HepG2 (cell line): ENCODE results near the gene NGEF. TPM values are rescaled to one million over a fixed set of nuclear protein-coding genes. Genes with fewer than 3 reads are reported as not detected.

Experiments used
- BRD4 ChIP-seq: sonication (generic); formaldehyde crosslinking; IDR thresholded peaks from 2 replicates; pipeline ENCODE4 v1.4.0; 2020; ENCODE audit warnings: missing genetic modification reagents
- CREB1 ChIP-seq, 2 experiments: fragments of 450-650 bp in 1 of 2; IDR thresholded peaks; 2 replicates each; pipeline ENCODE4 v1.6.1; 2016 to 2017; ENCODE audit warnings: control low read depth in 1 of 2, mild to moderate bottlenecking in 1 of 2, missing compliant biosample characterization in 1 of 2, missing genetic modification characterization in 1 of 2
- FIP1L1 ChIP-seq: fragments of 200-400 bp; formaldehyde crosslinking; IDR thresholded peaks from 2 replicates; pipeline ENCODE4 v1.6.1; 2018; ENCODE audit warnings: low read depth, mild to moderate bottlenecking, low read length, moderate library complexity, borderline replicate concordance; ENCODE audit not compliant: insufficient read depth
- HIVEP1 ChIP-seq: sonication (generic); formaldehyde crosslinking; IDR thresholded peaks from 2 replicates; pipeline ENCODE4 v1.4.0; 2020; ENCODE audit warnings: mild to moderate bottlenecking, missing genetic modification reagents
- HOXA7 ChIP-seq: sonication (generic); formaldehyde crosslinking; IDR thresholded peaks from 2 replicates; pipeline ENCODE4 v1.8.1; 2022; ENCODE audit warnings: mild to moderate bottlenecking, missing genetic modification reagents, moderate library complexity
- MAFG ChIP-seq: sonication (generic); formaldehyde crosslinking; IDR thresholded peaks from 2 replicates; pipeline ENCODE4 v1.5.1; 2020; ENCODE audit warnings: mild to moderate bottlenecking, missing genetic modification reagents
- NFIB ChIP-seq: sonication (generic); formaldehyde crosslinking; IDR thresholded peaks from 2 replicates; pipeline ENCODE4 v1.9.0; 2021; ENCODE audit warnings: missing genetic modification reagents, mild to moderate bottlenecking, borderline replicate concordance
- SIX4 ChIP-seq: sonication (generic); formaldehyde crosslinking; IDR thresholded peaks from 2 replicates; pipeline ENCODE4 v1.4.0; 2020; ENCODE audit warnings: missing genetic modification reagents
- SNAI1 ChIP-seq: sonication (generic); formaldehyde crosslinking; IDR thresholded peaks from 2 replicates; pipeline ENCODE4 v1.5.0; 2020; ENCODE audit warnings: mild to moderate bottlenecking, missing genetic modification reagents, borderline replicate concordance
- SNAPC2 ChIP-seq: sonication (generic); formaldehyde crosslinking; IDR thresholded peaks from 2 replicates; pipeline ENCODE4 v1.8.1; 2022; ENCODE audit warnings: mild to moderate bottlenecking, missing genetic modification reagents
- ZNF101 ChIP-seq: sonication (generic); formaldehyde crosslinking; IDR thresholded peaks from 2 replicates; pipeline ENCODE4 v1.4.0; 2020; ENCODE audit warnings: mild to moderate bottlenecking, low read depth, missing genetic modification reagents, borderline replicate concordance
- ZNF460 ChIP-seq: sonication (generic); formaldehyde crosslinking; IDR thresholded peaks from 2 replicates; pipeline ENCODE4 v1.5.1; 2020; ENCODE audit warnings: missing genetic modification reagents, mild to moderate bottlenecking, borderline replicate concordance
- ZNF468 ChIP-seq: sonication (generic); formaldehyde crosslinking; IDR thresholded peaks from 2 replicates; pipeline ENCODE4 v1.8.0; 2022; ENCODE audit warnings: mild to moderate bottlenecking, moderate library complexity, missing genetic modification reagents
- ZNF775 ChIP-seq: sonication (generic); formaldehyde crosslinking; IDR thresholded peaks from 2 replicates; pipeline ENCODE4 v1.4.0; 2020; ENCODE audit warnings: missing genetic modification reagents, mild to moderate bottlenecking, moderate library complexity, borderline replicate concordance
- polyA plus RNA-seq, 8 experiments: library from polyadenylated mRNA; depleted of rRNA in 3 of 8; stranded (reverse) in 7 of 8; unstranded in 1 of 8; fragments of >200 nt; fragmentation: Illumina TruSeq in 4 of 8; extraction: Trizol in 4 of 8; gene quantifications; 2 replicates each; pipeline versions ENCODE4 v1.2.1 to v1.2.3, GENCODE V29; 2011 to 2016; ENCODE audit warnings: low read depth in 4 of 8, missing spikeins in 1 of 8, mixed read lengths in 1 of 8; ENCODE audit not compliant: insufficient read depth in 1 of 8
- total RNA-seq, 5 experiments: library from RNA; depleted of rRNA; stranded (reverse); fragments of >200 nt; fragmentation: Illumina TruSeq; extraction: Trizol; gene quantifications; 2 replicates each; pipeline ENCODE4 v1.2.3, GENCODE V29; 2016; ENCODE audit warnings: low read depth in 1 of 5
- TF ChIP-seq, protein P1 (sequence below): sonication (generic); formaldehyde crosslinking; IDR thresholded peaks from 2 replicates; pipeline ENCODE4 v1.4.0; 2020; ENCODE audit warnings: mild to moderate bottlenecking, missing genetic modification reagents, borderline replicate concordance
- TF ChIP-seq, protein P2 (sequence below): sonication (generic); formaldehyde crosslinking; IDR thresholded peaks from 2 replicates; pipeline ENCODE4 v1.9.0; 2021; ENCODE audit warnings: mild to moderate bottlenecking, missing genetic modification reagents
- TF ChIP-seq, protein P3 (sequence below): IDR thresholded peaks from 2 replicates; pipeline ENCODE4 v1.6.1; 2016; ENCODE audit warnings: low read depth

The NGEF gene
- total and polyA plus RNA-seq, 2 of the 13 experiments (the other 11 are each of a cell fraction or from before 2014, with no cell fraction given) = 14.4 to 36.9 TPM

DNA sequence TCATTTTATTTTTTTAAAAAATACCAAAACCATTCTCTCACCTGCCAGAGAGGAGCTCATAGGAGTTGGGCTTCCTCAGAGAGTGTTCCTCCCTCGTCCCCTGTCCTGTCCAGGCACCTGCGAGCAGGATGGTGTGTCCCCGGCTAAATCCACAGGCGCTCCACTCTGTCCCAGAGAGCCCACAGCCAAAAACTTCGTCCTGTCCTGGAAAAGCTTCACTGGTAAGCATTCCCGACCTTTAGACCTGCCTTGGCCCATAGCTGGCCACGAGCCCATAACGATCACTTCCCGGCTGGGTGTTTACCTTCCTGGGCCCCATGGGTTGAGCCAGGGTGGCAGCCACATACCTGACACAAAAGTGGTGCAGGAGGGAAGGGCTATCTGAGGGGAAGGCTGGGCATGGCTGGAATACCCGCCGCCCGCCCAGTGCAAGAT lies at the start of gene NGEF (continued):
- TF ChIP-seq, protein P1, sequence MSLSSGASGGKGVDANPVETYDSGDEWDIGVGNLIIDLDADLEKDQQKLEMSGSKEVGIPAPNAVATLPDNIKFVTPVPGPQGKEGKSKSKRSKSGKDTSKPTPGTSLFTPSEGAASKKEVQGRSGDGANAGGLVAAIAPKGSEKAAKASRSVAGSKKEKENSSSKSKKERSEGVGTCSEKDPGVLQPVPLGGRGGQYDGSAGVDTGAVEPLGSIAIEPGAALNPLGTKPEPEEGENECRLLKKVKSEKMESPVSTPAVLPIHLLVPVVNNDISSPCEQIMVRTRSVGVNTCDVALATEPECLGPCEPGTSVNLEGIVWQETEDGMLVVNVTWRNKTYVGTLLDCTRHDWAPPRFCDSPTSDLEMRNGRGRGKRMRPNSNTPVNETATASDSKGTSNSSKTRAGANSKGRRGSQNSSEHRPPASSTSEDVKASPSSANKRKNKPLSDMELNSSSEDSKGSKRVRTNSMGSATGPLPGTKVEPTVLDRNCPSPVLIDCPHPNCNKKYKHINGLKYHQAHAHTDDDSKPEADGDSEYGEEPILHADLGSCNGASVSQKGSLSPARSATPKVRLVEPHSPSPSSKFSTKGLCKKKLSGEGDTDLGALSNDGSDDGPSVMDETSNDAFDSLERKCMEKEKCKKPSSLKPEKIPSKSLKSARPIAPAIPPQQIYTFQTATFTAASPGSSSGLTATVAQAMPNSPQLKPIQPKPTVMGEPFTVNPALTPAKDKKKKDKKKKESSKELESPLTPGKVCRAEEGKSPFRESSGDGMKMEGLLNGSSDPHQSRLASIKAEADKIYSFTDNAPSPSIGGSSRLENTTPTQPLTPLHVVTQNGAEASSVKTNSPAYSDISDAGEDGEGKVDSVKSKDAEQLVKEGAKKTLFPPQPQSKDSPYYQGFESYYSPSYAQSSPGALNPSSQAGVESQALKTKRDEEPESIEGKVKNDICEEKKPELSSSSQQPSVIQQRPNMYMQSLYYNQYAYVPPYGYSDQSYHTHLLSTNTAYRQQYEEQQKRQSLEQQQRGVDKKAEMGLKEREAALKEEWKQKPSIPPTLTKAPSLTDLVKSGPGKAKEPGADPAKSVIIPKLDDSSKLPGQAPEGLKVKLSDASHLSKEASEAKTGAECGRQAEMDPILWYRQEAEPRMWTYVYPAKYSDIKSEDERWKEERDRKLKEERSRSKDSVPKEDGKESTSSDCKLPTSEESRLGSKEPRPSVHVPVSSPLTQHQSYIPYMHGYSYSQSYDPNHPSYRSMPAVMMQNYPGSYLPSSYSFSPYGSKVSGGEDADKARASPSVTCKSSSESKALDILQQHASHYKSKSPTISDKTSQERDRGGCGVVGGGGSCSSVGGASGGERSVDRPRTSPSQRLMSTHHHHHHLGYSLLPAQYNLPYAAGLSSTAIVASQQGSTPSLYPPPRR (CRISPR knock-in tag) = peak; percentile 81
- TF ChIP-seq ZNF460 (CRISPR knock-in tag) = no peak; the same call in 1 of the 2 replicates
- TF ChIP-seq NFIB (CRISPR knock-in tag) = no peak
- no peak for TF ChIP-seq ZNF101 (CRISPR knock-in tag)
- TF ChIP-seq MAFG (CRISPR knock-in tag) = no peak
- TF ChIP-seq FIP1L1 = peak; percentile 82; the same call in 1 of the 2 replicates
- no peak for TF ChIP-seq SNAI1
- TF ChIP-seq HOXA7 (CRISPR knock-in tag) = no peak
- peak; percentile 55; the same call in 1 of the 2 replicates for TF ChIP-seq BRD4 (CRISPR knock-in tag)
- TF ChIP-seq, protein P2, sequence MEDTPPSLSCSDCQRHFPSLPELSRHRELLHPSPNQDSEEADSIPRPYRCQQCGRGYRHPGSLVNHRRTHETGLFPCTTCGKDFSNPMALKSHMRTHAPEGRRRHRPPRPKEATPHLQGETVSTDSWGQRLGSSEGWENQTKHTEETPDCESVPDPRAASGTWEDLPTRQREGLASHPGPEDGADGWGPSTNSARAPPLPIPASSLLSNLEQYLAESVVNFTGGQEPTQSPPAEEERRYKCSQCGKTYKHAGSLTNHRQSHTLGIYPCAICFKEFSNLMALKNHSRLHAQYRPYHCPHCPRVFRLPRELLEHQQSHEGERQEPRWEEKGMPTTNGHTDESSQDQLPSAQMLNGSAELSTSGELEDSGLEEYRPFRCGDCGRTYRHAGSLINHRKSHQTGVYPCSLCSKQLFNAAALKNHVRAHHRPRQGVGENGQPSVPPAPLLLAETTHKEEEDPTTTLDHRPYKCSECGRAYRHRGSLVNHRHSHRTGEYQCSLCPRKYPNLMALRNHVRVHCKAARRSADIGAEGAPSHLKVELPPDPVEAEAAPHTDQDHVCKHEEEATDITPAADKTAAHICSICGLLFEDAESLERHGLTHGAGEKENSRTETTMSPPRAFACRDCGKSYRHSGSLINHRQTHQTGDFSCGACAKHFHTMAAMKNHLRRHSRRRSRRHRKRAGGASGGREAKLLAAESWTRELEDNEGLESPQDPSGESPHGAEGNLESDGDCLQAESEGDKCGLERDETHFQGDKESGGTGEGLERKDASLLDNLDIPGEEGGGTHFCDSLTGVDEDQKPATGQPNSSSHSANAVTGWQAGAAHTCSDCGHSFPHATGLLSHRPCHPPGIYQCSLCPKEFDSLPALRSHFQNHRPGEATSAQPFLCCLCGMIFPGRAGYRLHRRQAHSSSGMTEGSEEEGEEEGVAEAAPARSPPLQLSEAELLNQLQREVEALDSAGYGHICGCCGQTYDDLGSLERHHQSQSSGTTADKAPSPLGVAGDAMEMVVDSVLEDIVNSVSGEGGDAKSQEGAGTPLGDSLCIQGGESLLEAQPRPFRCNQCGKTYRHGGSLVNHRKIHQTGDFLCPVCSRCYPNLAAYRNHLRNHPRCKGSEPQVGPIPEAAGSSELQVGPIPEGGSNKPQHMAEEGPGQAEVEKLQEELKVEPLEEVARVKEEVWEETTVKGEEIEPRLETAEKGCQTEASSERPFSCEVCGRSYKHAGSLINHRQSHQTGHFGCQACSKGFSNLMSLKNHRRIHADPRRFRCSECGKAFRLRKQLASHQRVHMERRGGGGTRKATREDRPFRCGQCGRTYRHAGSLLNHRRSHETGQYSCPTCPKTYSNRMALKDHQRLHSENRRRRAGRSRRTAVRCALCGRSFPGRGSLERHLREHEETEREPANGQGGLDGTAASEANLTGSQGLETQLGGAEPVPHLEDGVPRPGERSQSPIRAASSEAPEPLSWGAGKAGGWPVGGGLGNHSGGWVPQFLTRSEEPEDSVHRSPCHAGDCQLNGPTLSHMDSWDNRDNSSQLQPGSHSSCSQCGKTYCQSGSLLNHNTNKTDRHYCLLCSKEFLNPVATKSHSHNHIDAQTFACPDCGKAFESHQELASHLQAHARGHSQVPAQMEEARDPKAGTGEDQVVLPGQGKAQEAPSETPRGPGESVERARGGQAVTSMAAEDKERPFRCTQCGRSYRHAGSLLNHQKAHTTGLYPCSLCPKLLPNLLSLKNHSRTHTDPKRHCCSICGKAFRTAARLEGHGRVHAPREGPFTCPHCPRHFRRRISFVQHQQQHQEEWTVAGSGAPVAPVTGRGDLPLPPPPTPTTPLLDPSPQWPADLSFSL (CRISPR knock-in tag) = no peak
- TF ChIP-seq HIVEP1 = peak; percentile 71
- TF ChIP-seq ZNF775 (CRISPR knock-in tag) = 0 out of 2 replicates have a peak, but pooled peaks have one; percentile 50
- TF ChIP-seq, protein P3, sequence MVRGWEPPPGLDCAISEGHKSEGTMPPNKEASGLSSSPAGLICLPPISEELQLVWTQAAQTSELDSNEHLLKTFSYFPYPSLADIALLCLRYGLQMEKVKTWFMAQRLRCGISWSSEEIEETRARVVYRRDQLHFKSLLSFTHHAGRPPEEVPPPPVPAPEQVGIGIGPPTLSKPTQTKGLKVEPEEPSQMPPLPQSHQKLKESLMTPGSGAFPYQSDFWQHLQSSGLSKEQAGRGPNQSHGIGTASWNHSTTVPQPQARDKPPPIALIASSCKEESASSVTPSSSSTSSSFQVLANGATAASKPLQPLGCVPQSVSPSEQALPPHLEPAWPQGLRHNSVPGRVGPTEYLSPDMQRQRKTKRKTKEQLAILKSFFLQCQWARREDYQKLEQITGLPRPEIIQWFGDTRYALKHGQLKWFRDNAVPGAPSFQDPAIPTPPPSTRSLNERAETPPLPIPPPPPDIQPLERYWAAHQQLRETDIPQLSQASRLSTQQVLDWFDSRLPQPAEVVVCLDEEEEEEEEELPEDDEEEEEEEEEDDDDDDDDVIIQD (CRISPR knock-in tag) = peak; percentile 95
- no peak for TF ChIP-seq ZNF468 (CRISPR knock-in tag)
- peak; percentile 56; the same call in 1 of the 2 replicates for TF ChIP-seq SIX4
- TF ChIP-seq SNAPC2 (CRISPR knock-in tag) = peak; percentile 81
- no peak for TF ChIP-seq CREB1 (IDR thresholded peaks at IDR 0.05)
- peak; percentile 36 for TF ChIP-seq CREB1 (CRISPR knock-in tag; IDR thresholded peaks at IDR 0.05)
